Stimulated activated CD4-positive, alpha-beta T cell treated with anti-CD3 and anti-CD28 coated beads, Interleukin-15, amount 100 ng/mL, for 1 hour (primary cell): ENCODE data around the gene ACY1.

ENCODE experiments used
- DNase-seq, 2 donors: peaks; one replicate each; pipeline ENCODE4 v3.0.0-alpha.2; 2020; ENCODE audit warnings: low read depth in 1 of 2, low spot score in 1 of 2

The ACY1 gene

DNA sequence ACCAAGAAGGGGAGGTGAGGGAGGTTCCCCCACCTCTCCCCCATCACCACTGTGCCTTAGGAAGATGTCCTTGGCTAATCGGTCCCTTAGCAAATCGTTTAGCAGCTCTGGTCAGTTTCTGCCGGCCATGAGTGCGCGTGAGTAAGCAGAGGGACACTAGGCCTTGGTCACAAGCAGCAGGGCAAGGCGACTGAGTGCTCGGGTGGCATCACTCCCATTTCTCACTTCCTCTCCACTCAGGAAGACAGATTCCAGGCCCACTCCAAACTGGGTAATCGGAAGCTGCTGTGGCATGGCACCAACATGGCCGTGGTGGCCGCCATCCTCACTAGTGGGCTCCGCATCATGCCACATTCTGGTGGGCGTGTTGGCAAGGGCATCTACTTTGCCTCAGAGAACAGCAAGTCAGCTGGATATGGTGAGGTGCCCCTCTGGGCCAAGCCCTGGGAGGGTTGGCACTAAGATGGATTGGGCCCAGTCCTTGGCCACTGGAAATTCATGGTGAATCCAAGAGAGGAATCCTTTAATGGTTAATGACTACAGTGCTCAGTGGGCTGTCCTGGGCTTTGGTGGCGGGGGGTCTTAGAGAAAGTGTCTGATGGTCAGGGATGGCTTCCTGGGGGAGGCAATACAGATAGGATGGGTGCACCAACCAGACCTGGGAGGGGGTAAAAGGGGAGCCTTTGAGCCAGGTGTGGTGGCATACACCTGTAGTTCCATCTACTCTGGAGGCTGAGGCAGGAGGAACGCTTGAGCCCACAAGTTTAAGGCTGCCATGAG is 37.2 kb upstream of the ACY1 start:
- no peak for DNase-seq

DNA sequence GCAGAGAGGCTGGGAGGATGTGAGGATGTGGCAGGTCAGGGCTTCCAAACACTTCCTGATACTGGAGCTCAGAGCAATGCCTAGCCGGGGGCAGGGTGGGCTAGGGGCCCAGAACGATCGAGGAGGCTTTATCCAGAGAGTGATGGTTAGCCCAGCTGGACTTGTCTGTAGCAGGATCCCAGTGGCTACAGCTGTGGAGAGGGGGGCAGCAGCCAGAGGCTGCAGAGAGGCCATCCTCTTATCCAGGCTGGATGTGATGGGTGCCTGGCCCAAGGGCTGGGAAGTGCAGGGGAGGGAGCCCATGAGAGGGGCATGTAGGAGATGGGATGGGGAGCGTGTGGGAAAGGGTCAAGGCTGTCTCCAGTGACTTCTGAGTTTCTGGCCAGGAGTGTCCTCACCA is 36.5 kb upstream of the ACY1 start:
- DNase-seq: no peak

DNA sequence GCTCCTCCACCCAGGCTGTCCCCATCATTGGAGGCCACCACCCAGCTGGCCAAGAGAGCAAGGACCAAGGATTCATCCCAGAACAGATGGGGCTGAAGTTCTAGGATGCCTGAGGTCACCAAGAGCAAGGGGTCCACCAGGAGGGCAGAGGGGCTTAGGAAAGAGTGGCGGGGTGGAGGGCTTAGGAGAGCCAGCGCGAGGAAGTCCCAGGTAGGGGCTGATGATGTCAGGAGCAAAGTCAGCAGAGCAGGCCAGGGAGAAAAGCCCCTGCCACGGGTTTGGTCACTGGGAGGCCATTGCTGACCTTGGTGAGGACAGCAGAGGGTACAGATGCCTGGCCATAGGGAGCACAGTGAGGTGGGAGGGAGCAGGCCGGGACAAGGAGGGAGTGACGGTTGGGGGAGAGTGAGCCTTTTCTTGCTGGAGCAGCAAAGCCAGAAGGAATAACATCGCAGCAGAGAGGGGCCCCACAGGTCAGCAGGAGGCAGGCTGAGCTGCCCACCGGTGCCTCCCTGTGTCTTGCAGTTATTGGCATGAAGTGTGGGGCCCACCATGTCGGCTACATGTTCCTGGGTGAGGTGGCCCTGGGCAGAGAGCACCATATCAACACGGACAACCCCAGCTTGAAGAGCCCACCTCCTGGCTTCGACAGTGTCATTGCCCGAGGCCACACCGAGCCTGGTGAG is 36.0 kb upstream of the ACY1 start:
- DNase-seq: no peak

DNA sequence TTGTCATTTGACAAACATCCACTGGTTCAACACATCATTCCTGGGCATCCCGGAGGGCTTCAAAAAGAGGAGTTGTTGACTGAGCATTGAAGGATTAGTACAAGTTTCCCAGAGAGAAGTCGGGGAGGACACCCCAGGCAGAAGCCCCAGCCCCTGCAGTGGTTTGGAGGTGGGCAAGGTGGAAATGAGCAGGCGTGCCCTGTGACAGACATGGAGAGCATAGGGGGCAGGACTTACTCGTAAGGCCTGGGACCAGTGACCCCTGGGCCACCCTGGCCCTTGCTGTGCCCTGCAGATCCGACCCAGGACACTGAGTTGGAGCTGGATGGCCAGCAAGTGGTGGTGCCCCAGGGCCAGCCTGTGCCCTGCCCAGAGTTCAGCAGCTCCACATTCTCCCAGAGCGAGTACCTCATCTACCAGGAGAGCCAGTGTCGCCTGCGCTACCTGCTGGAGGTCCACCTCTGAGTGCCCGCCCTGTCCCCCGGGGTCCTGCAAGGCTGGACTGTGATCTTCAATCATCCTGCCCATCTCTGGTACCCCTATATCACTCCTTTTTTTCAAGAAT is 35.2 kb upstream of the ACY1 start:
- DNase-seq: no peak

- no peak for DNase-seq
Observed at GRCh38 chr3:51949121-51949520, 34.2 kb upstream of the ACY1 start.

- DNase-seq: no peak
Observed at GRCh38 chr3:51950899-51951298, 32.4 kb upstream of the ACY1 start.

DNA sequence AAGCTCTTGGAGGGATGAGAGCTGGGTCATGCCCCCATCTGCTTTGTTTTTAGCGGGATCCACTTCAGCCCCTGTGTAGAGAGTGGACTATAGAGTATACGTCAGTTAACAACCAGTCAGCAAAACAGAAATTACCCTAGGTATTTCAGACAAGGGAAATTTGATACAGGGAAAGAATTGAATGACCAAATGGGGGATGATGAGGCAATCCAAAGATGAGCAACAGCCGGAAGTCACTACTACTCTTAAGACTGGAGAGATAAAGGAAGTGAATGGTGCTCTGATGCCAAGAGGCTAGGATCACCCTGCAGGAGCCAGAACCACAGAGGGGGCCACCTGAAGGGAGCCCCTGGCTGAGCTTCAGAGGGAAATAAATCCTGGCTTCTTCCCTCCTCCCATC is 29.9 kb upstream of the ACY1 start:
- no peak for DNase-seq

DNA sequence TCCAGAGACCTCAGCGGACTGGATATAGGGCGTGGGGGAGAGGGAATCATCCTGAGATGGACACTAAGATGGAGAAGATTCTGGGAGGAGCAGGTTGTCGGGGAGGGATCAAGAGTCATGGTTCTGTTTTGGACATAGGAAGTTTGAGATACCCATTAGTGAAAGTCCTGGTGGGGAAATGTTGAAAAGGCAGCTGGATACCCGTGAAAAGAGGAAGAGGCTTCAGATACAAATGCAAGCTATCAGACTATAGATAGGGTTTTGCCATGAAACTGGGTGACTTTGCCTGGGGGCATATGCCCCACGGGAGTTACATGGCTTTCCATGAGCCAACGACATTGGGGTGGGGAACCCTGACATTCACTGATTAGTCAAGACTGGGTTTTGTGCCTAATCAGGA is 29.2 kb upstream of the ACY1 start:
- DNase-seq: no peak

DNA sequence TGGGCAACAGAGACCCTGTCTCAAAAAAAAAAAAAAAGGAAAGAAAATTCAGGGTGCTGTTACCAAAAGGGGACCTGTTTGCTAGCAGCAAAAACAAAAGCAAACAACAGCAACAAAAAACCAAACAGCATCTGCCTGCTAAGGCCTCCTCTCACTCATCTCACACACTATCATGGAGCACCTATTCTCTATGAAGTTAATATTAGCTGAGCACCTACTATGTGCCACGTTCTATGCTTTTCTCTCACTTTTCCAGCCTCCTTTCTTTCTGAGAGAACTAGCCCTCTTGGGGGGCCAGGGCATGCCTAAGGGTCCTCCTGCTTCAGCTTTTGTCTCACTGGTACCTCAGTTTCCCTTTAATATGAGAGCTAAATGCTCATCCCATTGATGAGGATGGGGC is 28.6 kb upstream of the ACY1 start:
- DNase-seq: no peak

- no peak for DNase-seq
Observed at GRCh38 chr3:51955175-51955892, 28.0 kb upstream of the ACY1 start, which contains the start of gene GPR62. TSS of gene GPR62 (plus strand) at chr3:51955381. CDS start at chr3:51955653, 272 bp downstream.

DNA sequence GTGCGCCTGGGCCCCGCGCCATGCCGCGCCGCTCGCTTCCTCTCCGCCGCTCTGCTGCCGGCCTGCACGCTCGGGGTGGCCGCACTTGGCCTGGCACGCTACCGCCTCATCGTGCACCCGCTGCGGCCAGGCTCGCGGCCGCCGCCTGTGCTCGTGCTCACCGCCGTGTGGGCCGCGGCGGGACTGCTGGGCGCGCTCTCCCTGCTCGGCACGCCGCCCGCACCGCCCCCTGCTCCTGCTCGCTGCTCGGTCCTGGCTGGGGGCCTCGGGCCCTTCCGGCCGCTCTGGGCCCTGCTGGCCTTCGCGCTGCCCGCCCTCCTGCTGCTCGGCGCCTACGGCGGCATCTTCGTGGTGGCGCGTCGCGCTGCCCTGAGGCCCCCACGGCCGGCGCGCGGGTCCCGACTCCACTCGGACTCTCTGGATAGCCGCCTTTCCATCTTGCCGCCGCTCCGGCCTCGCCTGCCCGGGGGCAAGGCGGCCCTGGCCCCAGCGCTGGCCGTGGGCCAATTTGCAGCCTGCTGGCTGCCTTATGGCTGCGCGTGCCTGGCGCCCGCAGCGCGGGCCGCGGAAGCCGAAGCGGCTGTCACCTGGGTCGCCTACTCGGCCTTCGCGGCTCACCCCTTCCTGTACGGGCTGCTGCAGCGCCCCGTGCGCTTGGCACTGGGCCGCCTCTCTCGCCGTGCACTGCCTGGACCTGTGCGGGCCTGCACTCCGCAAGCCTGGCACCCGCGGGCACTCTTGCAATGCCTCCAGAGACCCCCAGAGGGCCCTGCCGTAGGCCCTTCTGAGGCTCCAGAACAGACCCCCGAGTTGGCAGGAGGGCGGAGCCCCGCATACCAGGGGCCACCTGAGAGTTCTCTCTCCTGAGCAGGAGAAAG is 27.2 kb upstream of the ACY1 start:
- DNase-seq: no peak

GRCh38 chr3:51957520-51958205 is 25.7 kb upstream of the ACY1 start:
- DNase-seq: no peak

DNA sequence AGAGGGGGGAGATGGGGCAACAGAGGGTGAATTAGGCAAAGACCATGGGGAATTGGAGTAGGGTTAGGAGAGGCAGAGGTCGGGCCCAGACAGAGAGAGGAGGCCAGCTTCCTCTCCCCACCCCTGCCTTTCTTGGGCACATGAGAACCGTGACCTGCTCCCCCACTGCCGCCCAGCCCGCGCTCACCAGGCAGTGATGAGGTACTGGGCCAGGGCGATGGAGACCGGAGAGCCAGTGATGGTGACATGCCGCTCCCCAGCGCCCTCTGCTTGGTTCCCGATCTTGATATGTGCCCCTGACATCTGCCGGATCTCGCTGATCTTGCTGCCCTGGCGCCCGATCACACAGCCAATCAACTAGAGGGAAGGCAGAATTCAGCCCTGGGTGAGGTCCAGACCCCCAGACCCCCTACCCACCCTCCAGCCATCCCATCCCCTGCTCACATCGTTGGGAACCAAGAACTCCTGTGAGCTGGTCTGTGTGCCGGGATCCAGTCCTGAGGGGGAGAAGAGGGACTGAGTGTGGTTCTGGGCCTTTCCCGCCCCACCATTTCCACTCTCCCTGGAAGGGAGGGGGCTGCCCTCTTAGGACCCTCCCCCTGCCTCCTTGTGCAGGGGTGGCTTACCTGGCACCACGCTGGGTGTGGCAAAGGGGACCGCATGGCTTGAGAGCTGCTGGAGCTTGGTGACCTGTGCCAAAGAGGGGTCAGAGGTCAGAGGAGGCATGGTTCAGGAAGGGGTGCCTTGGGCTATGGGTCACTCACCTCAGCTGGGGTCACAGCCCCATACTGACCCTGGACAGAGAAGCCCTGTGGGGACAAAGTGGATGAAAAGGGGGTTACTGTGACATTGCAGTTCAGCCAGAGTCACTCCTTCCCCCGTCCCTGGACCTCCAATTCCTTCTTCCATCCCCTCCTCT is 24.5 kb upstream of the ACY1 start:
- no peak for DNase-seq

DNA sequence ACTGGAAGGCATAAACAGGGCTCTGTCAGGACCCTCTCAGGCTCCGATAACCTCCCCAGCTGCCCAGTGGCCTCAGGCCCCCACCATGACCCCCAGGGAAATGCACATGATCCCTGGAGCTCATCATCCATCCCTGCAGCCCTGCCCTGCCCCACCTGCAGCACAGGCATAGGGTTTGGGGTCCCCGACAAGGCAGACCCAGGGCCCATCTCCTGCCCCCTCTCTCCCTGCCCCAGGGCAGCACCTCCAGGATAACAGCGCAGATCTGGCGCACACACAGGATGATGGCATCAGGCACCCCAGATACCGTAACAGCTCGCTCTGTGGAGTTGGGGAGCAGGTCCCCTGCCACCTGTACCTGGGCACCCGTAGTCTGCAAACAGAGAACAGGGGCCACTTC is 23.7 kb upstream of the ACY1 start:
- no peak for DNase-seq

- DNase-seq: no peak
Observed at GRCh38 chr3:51960386-51960785, 22.9 kb upstream of the ACY1 start.

DNA sequence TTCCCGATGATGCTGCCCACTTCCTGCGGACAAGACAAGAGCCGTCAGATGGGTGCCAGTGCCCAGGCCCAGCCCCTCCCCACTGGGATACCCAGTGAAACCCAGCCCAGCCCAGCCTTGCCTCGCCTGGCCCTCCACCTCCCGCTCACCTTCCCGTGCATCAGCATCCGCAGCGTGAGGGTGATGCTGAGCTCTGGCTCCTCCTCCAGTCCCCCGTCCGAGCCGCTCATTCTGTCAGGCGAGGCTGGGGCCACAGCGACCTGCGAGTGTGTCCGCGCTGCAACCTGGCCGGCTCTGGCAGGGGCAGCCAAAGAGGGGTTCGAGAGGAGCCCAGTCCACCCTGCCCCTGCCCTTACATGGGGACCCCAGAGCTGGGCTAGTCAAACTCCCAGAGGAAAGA is 22.3 kb upstream of the ACY1 start:
- DNase-seq: no peak

DNA sequence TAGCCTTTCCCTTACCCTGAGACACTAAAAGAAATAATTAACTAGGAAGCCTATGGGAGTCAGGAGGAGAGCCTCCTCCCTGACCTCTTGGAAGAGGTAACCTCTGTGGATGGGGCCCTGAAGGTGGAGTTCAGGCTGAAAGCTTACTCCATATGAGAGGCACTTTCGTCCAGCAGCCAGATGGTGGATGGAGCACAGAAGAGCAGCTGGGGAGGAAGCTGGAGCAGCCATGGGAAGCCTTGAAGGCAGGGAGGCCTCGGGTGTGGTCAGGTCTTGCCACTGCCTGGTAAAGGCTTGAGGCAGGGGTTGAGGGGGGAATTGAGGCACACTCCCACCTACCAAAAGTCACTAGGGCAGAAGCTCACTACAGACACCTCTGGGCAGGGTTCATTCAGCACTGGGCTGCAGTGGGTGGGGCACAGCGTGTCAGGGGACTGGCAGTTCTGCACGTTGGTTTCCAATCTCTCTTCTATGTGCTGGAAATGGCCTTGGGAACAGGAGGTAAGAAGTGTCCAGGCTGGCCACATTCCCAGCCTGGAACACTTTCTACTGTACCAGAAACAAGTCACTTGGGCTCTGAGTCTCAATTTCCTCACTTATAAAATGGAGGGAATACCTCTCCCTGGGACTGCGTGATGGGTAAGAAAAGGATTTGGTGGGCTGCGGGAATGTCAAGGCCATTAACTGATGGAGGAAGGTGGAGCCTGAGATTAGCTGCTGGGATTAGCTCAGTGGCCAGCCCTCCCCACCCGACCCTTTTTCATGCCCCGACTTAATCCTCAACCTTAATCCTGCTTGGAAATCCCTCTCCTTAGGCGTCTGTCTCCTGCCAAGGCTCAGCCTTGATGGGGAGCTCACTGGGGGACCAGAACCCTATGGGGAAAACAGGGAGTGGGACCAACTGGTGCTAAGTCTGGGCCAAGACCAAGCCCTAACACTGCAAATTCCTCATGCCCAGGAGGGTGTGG is 21.4 kb upstream of the ACY1 start:
- DNase-seq: no peak
